Measurements from ENCODE around the gene IKBKG.

Gene IKBKG

GRCh38 chrX:154597221-154597620, 49.8 kb downstream of the IKBKG start:
- no peak for DNase-seq (ENCODE audit: extremely low read depth, low read depth)
- H3K4me3 ChIP-seq (replicated peaks; ENCODE audit: low read depth, low read length), result no peak overlapping the region
- no peak for TF ChIP-seq CTCF (IDR thresholded peaks at IDR 0.05; ENCODE audit: low read depth, low read length, missing control alignments)

GRCh38 chrX:154598656-154599055, 51.2 kb downstream of the IKBKG start:
- TF ChIP-seq CTCF (IDR thresholded peaks at IDR 0.05; ENCODE audit: low read depth, low read length, missing control alignments), result no peak
- H3K4me3 ChIP-seq (replicated peaks; ENCODE audit: low read depth, low read length), result no peak overlapping the region
- no peak for DNase-seq (ENCODE audit: extremely low read depth, low read depth)

- H3K4me3 ChIP-seq (replicated peaks; ENCODE audit: low read depth, low read length), result no peak overlapping the region
- TF ChIP-seq CTCF (IDR thresholded peaks at IDR 0.05; ENCODE audit: low read depth, low read length, missing control alignments), result no peak
- DNase-seq (ENCODE audit: extremely low read depth, low read depth), result no peak
Observed at GRCh38 chrX:154599531-154599930, 52.1 kb downstream of the IKBKG start.

- TF ChIP-seq CTCF (IDR thresholded peaks at IDR 0.05; ENCODE audit: low read depth, low read length, missing control alignments), result no peak
- no peak overlapping the region for H3K4me3 ChIP-seq (replicated peaks; ENCODE audit: low read depth, low read length)
- no peak for DNase-seq (ENCODE audit: extremely low read depth, low read depth)
Observed at GRCh38 chrX:154600759-154601374, 53.4 kb downstream of the IKBKG start.

GRCh38 chrX:154602226-154602625, 54.8 kb downstream of the IKBKG start:
- DNase-seq (ENCODE audit: extremely low read depth, low read depth), result no peak
- no peak for TF ChIP-seq CTCF (IDR thresholded peaks at IDR 0.05; ENCODE audit: low read depth, low read length, missing control alignments)
- no peak overlapping the region for H3K4me3 ChIP-seq (replicated peaks; ENCODE audit: low read depth, low read length)

- TF ChIP-seq CTCF (IDR thresholded peaks at IDR 0.05; ENCODE audit: low read depth, low read length, missing control alignments), result no peak
- DNase-seq (ENCODE audit: extremely low read depth, low read depth), result no peak
- no peak overlapping the region for H3K4me3 ChIP-seq (replicated peaks; ENCODE audit: low read depth, low read length)
Observed at GRCh38 chrX:154602766-154603437, 55.5 kb downstream of the IKBKG start.
